ENCODE data around the gene ZNF221.

GRCh38 chr19:43984687-43985000 lies 33.6 kb downstream of the ZNF221 start:
- TF ChIP-seq CTCF (IDR thresholded peaks at IDR 0.05; ENCODE audit: low read depth, low read length, missing input control) (no peak), RAD21 (IDR thresholded peaks at IDR 0.05) (no peak), FOXA1 (IDR thresholded peaks at IDR 0.05) (no peak), SP1 (IDR thresholded peaks at IDR 0.05) (no peak), REST (IDR thresholded peaks at IDR 0.05) (no peak), ATF3 (IDR thresholded peaks at IDR 0.05) (no peak), GABPA (IDR thresholded peaks at IDR 0.05 in 1 of 2, conservative IDR thresholded peaks at IDR 0.05 in 1 of 2) (no peak), RXRA (IDR thresholded peaks at IDR 0.05) (no peak), TAF1 (conservative IDR thresholded peaks at IDR 0.05) (no peak), JUND (IDR thresholded peaks at IDR 0.05) (no peak), HNF4A (conservative IDR thresholded peaks at IDR 0.05) (no peak)
- TF ChIP-seq, protein P1, sequence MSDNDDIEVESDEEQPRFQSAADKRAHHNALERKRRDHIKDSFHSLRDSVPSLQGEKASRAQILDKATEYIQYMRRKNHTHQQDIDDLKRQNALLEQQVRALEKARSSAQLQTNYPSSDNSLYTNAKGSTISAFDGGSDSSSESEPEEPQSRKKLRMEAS (IDR thresholded peaks at IDR 0.05) = no peak

Data from liver (tissue), 3 donors.